ENCODE measurements around the gene AIG1.

DNA sequence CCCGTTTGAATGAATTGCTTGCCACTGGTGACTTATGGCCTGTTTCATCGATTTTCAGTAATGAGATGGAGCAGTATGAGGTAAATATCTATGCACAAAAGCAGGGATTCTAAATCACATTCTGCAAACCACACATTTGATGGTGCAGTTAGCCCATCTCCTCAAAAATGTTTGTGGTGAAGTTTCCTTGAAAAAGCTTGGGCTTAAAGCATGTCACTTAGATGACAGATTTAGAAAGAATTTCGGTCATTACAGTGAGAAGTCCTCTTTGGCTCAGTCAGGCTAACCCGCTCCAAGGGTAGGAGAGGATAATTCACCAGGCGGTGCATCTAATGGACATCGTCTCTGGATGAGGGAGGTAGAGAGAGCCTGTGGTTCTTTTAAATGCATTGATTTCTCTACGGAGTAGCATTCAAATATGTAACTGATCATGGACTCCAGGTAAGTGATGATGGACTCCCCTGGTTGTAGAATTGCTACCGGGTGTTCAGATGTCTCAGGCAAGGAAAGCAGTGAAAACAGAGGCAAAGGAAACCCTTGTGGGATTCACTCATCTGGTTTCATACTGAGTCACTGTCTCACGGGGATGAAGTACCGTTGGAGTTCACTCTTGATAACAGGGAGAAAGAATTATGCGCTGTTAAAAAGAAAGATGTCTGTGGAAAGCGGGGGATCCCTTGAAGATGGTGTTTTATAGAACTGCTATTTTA, 65.3 kb downstream of the AIG1 start:
- no peak for TF ChIP-seq EZH2 (IDR thresholded peaks at IDR 0.05)
- no peak for TF ChIP-seq POLR2AphosphoS5 (IDR thresholded peaks at IDR 0.05; ENCODE audit: borderline replicate concordance, low read depth, low read length)

Data from SK-N-MC (cell line).